Activated CD4-positive, alpha-beta T cell treated with anti-CD3 and anti-CD28 coated beads, Interleukin-10, Interleukin-2, amounts not matched to agents 100 ng/mL and 50 ng/mL, durations not matched to agents 16 hours and 8 hours (primary cell): Measurements from ENCODE around the gene COPS4.
"Not testable (repeated sequence)": the region's sequence is repeated elsewhere in the genome, so short reads cannot be mapped to it uniquely, and the experiment has no call there.

ENCODE experiments used
- DNase-seq: peaks from one replicate; pipeline ENCODE4 v3.0.0-alpha.2; 2020

COPS4 gene

DNA sequence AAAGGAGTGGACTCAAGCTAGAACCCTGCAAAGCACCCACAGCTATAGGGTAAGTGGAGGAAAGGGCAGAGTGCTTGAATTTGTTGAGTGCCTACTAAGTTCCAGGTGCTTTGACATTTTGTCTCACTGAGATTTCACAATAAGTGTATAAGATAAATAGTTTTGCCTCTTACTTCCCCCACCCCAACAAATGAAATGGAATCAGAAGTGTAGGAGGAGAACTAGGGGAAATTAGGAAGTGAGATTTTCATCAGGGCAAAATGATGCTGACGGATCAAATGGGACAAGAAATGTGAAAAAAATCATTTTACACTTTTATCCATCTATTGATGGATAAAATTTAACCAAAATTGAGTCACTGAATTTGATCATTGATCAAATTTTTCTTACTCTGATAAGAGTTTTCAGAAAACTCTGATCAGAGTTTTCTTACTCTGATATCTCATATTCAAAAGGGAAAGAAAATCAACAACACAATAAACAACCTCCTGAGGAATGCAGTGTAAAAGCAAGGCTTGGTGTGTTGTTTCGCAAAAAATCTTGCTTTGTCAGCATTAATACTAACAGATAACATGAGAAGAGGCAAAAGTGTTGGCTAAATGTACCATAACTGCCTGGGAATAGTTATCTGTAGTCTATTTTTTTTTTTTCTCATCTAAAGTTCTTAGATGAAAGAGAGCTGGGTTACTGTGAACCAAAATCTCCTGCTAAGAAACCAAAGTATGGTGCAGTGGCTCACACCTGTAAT lies 54.6 kb downstream of the COPS4 start:
- DNase-seq = no peak

DNA sequence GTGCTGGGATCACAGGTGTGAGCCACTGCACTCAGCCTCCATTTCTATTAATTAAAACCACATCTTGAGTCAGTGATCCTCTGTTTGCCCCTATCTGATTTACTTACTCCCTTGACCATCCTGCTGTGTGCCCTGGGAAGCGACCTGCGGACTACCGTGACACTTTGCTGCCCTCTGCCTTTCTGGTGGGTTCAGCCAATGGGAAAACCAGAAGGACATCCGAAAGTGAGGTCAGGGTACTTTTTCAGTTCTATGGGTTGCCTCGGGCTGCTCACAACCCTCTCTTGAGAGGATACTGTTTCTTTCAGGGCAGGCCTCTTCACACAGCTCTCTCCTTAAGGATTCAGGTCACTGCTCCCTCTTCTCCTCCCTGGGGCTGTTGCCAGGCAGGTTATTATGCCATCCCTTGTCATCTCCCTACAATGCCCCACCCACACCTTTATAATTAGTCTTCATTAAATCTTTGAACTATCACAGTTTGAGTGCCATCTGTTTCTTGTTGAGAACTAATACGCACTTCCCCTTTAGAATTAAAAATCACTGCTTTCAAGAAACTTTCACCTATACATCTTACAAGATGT lies 58.2 kb downstream of the COPS4 start:
- DNase-seq = no peak

DNA sequence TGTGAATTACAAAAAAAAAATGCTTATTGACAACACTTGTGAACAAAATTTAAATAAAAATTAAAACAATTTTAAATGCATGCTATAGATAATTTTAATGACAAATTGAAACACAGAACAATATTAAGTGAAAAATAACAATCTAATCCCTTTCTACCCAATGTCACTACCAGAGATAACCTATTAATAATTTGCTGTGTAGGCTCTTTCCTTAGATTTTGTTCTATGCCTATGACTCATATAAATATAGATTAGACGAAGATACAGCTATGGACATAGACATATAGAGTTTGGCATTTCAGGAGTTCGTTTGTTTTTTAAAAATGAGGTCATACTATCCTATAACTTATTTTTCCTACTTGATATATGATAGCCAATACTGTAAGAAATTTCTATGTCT lies 61.4 kb downstream of the COPS4 start:
- DNase-seq = no peak

DNA sequence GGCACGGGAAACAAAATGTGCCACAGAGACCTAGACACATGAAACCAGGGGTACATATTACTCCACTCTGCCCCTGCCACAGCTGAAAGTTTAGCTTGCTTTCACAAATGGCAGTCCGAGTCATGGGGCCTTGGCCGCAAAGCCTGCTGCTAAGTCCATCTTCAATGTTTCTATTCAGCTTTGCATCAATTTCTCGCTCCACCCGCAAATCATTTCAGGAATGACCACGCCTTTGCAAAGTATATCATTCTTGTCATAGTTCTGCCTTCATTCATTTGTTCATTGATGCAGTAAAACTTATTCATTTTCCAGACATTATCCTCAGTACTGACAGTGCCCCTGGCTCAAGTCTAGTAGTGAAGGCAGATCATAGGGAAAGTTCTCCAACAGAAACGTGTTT lies 70.0 kb downstream of the COPS4 start:
- DNase-seq = no peak

DNA sequence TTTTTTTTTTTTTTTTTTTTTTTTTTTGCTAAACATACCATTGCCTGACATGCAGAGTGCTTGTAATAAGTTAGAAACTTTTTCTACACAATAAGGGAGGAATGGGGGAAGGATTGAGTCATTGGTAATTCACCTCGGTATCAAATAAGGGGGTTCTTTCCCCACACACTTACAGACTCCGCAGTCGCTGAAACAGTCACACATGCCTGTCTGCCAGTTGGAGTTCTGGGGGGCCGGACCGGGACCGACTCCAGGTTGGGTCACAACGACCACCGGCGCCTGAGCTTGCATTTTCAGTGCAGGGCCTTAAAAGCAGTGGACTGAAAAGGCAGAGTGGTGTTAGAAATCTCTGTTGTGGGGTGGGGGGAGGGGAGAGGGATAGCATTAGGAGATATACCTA lies 72.6 kb downstream of the COPS4 start:
- no peak for DNase-seq

DNA sequence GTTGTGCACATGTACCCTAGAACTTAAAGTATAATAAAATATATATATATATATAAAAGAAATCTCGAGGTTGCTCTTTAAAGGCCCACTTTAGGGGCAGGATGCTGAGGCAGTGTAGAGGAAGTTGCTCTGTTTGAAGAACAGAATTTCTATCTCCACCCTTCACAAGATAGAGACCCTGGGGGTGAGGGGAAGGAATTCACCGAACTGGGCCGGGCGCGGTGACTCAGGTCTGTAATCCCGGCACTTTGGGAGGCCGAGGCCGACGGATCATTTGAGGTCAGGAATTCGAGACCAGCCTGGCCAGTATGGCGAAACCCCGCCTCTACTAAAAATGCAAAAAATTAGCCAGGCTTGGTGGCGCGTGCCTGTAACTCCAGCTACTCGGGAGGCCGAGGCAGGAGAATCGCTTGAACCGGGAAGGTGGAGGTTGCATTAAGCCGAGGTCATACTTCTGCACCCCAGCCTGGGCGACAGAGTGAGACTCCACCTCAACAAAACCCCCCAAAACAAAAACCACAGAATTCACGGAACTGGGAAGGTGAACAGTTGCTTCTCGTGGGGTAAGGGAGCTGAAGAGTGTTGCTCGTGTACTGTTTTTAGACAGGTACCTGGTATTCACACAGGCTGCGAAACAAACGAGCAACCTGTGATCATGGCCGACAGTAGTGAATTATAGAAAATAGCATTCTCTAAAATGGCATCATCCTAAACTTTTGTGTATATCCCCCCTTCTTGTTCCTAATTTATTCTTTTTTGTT lies 73.3 kb downstream of the COPS4 start:
- DNase-seq = no peak

- peak; percentile 39 for DNase-seq
These were observed 74.7 kb downstream of the COPS4 start for GRCh38 chr4:83109480-83110222.

- DNase-seq = peak; percentile 92
These were observed 75.4 kb downstream of the COPS4 start for GRCh38 chr4:83110223-83110945.

DNA sequence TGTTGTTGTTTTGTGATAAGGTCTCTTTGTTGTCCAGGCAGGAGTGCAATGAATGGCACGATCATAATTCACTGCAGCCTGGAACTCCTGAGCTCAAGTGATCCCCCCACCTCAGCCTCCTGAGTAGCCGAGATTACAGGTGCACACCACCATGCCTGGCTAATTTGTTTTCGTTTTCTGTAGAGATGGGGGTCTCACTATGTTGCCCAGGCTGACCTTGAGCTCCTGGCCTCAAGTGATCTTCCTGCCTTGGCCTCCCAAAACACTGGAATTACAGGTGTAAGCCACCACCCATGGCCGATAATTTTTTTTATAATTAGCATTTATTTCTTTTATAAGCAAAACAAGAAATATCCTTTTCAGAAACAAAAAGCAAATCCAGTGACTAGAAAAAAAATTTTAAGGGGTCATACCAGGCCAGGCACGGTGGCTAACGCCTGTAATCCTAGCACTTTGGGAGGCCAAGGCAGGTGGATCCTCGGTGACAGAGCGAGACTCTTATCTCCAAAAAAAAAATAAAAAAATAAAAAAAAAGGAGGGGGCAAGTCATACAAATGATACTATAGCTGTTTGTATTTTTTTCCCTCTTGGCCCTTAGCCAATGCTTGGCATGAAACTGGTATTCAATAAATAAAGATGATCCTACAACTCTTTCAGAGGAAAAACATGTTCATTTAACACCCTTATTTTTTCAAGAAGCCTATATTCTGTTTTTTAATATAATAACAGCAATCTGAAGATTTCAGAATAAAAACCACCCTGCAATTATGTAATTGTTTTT lies 76.2 kb downstream of the COPS4 start:
- no peak for DNase-seq

GRCh38 chr4:83111751-83112141 lies 76.8 kb downstream of the COPS4 start:
- DNase-seq = not testable (repeated sequence)

GRCh38 chr4:83112231-83112630 lies 77.2 kb downstream of the COPS4 start:
- DNase-seq = peak; percentile 14

GRCh38 chr4:83112678-83113428 lies 77.9 kb downstream of the COPS4 start:
- peak; percentile 34 for DNase-seq

GRCh38 chr4:83113429-83113786 lies 78.4 kb downstream of the COPS4 start:
- peak; percentile 25 for DNase-seq

GRCh38 chr4:83114576-83114975 lies 79.6 kb downstream of the COPS4 start, which contains the start of gene PLAC8:
TSS of gene PLAC8 (minus strand) at chr4:83114729. CDS start at chr4:83107921, 6,808 bp downstream.
- peak; percentile 67 for DNase-seq

GRCh38 chr4:83115000-83115399 lies 80.0 kb downstream of the COPS4 start:
- no peak for DNase-seq

DNA sequence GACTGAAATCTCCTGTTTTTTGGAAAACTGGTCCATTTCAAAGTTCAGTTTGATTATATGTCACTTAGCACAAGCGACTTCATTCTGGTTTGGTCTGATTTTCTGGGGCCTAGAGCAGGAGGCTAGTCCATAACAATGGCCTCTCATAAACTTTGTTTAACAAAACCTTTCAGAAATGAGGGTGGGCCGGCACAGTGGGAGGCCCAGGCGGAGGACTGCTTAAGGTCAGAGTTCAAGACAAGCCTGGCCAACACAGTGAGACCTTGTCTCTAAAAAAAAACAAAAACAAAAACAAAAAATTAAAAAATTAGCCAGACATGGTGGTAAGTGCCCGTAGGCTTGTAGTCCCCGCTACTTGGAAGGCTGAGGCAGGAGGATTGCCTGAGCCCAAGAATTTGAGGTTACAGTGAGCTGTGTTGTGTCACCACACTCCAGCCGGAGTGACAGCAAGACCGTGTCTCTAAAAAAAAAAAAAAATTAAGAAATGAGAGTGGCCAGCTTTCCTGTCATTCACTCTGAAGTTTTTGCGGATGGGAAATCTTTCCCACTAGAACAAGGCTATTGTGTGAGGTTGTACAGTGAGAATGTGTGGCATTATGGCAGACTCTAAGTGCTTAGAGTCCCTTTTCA lies 80.8 kb downstream of the COPS4 start:
- no peak for DNase-seq

GRCh38 chr4:83118869-83119268 lies 83.9 kb downstream of the COPS4 start:
- no peak for DNase-seq

GRCh38 chr4:83121246-83121645 lies 86.3 kb downstream of the COPS4 start:
- no peak for DNase-seq

GRCh38 chr4:83124111-83124780 lies 89.3 kb downstream of the COPS4 start:
- DNase-seq = no peak
